GM23338 (cell line): ENCODE measurements around the gene AS3MT. TPM values are rescaled to one million over a fixed set of nuclear protein-coding genes. Genes with fewer than 3 reads are reported as not detected.

Experiments used
- ATAC-seq: fragments of 200-7000 bp; cut with Tn5 transposase; 3 replicates; pipeline ENCODE4 v1.9.1; 2020
- DNase-seq: peaks from one replicate; pipeline ENCODE4 v3.0.0-alpha.2; 2015; ENCODE audit warnings: low spot score
- H2AFZ ChIP-seq: fragments of 200-600 bp; sonication (generic); 2 replicates; pipeline ENCODE4 v1.8.0; 2016; ENCODE audit warnings: antibody characterized with exemption, mild to moderate bottlenecking, moderate library complexity
- H3F3A ChIP-seq: fragments of 200-600 bp; sonication (generic); replicated peaks from 2 replicates; pipeline ENCODE4 v1.8.0; 2017; ENCODE audit warnings: antibody characterized with exemption, mixed run types, low read depth
- H3K27ac ChIP-seq: fragments of 200-600 bp; sonication (generic); 2 replicates; pipeline ENCODE4 v1.6.1; 2016; ENCODE audit warnings: low read depth
- H3K27me3 ChIP-seq: fragments of 200-600 bp; sonication (generic); 2 replicates; pipeline ENCODE4 v1.8.0; 2016; ENCODE audit warnings: mild to moderate bottlenecking, mixed run types, moderate library complexity; ENCODE audit not compliant: insufficient read depth
- H3K36me3 ChIP-seq: fragments of 200-600 bp; sonication (generic); 2 replicates; pipeline ENCODE4 v1.8.0; 2016; ENCODE audit warnings: mild to moderate bottlenecking; ENCODE audit not compliant: insufficient read depth
- H3K4me1 ChIP-seq: fragments of 200-600 bp; sonication (generic); 2 replicates; pipeline ENCODE4 v1.8.0; 2016; ENCODE audit warnings: mild to moderate bottlenecking, moderate library complexity; ENCODE audit not compliant: insufficient read depth
- H3K4me2 ChIP-seq: fragments of 200-600 bp; sonication (generic); 2 replicates; pipeline ENCODE4 v1.7.1; 2017; ENCODE audit warnings: mixed run types
- H3K4me3 ChIP-seq: fragments of 200-600 bp; sonication (generic); 2 replicates; pipeline ENCODE4 v1.6.1; 2016; ENCODE audit warnings: mixed run types
- H3K79me2 ChIP-seq: fragments of 200-600 bp; sonication (generic); replicated peaks from 2 replicates; pipeline ENCODE4 v1.8.0; 2017; ENCODE audit warnings: mild to moderate bottlenecking; ENCODE audit not compliant: insufficient read depth
- H3K9me2 ChIP-seq: fragments of 200-600 bp; sonication (generic); 2 replicates; pipeline ENCODE4 v1.8.0; 2017; ENCODE audit not compliant: insufficient read depth
- H4K20me1 ChIP-seq: fragments of 200-600 bp; sonication (generic); replicated peaks from 2 replicates; pipeline ENCODE4 v1.8.0; 2017; ENCODE audit warnings: mild to moderate bottlenecking; ENCODE audit not compliant: insufficient read depth
- H3K27ac Mint-ChIP-seq: 2 replicates; pipeline ENCODE4 v1.8.0; 2020; ENCODE audit warnings: inconsistent platforms, mild to moderate bottlenecking, moderate library complexity, mixed read lengths
- H3K27me3 Mint-ChIP-seq: 3 replicates; pipeline ENCODE4 v1.8.0; 2022; ENCODE audit warnings: low read depth, mild to moderate bottlenecking, moderate library complexity, mixed read lengths, inconsistent platforms; ENCODE audit not compliant: insufficient read depth, poor library complexity
- H3K36me3 Mint-ChIP-seq: 3 replicates; pipeline ENCODE4 v1.8.0; 2021; ENCODE audit warnings: low read depth, mild to moderate bottlenecking, inconsistent platforms, moderate library complexity, mixed read lengths
- H3K4me1 Mint-ChIP-seq: 3 replicates; pipeline ENCODE4 v1.8.0; 2020; ENCODE audit warnings: mild to moderate bottlenecking, inconsistent platforms, mixed read lengths
- H3K4me3 Mint-ChIP-seq: 3 replicates; pipeline ENCODE4 v1.8.0; 2021; ENCODE audit warnings: moderate library complexity, mild to moderate bottlenecking, inconsistent platforms, mixed read lengths
- H3K9me3 Mint-ChIP-seq: 3 replicates; pipeline ENCODE4 v1.8.0; 2020; ENCODE audit warnings: moderate library complexity, mild to moderate bottlenecking, inconsistent platforms, mixed read lengths
- CREB1 ChIP-seq: fragments of 250-450 bp; sonication (Bioruptor Pico); IDR thresholded peaks from 2 replicates; pipeline ENCODE4 v1.5.0; 2020; ENCODE audit warnings: low read depth, mild to moderate bottlenecking, moderate library complexity
- CTCF ChIP-seq, 2 experiments: fragments of 200-600 bp in 1 of 2; sonication (generic) in 1 of 2; conservative IDR thresholded peaks; 2 replicates each; pipeline versions ENCODE4 v1.5.1 to v1.6.1; 2016 to 2017; ENCODE audit warnings: antibody characterized with exemption in 2 of 2, low read depth in 2 of 2, mild to moderate bottlenecking in 2 of 2, moderate library complexity in 1 of 2
- EZH2 ChIP-seq: fragments of 200-600 bp; sonication (generic); IDR thresholded peaks from one replicate; pipeline ENCODE4 v1.8.0; 2017; ENCODE audit warnings: antibody characterized with exemption, mild to moderate bottlenecking, low read depth; ENCODE audit not compliant: unreplicated experiment
- EZH2phosphoT487 ChIP-seq: fragments of 200-600 bp; sonication (generic); IDR thresholded peaks from one replicate; pipeline ENCODE4 v1.8.1; 2018; ENCODE audit warnings: antibody characterized with exemption; ENCODE audit not compliant: unreplicated experiment
- JUNB ChIP-seq: IDR thresholded peaks from one replicate; pipeline ENCODE4 v1.6.1; 2016; ENCODE audit warnings: antibody characterized with exemption; ENCODE audit not compliant: unreplicated experiment
- NANOG ChIP-seq: IDR thresholded peaks from 2 replicates; pipeline ENCODE4 v1.6.1; 2016; ENCODE audit warnings: antibody characterized with exemption, borderline replicate concordance
- POLR2AphosphoS5 ChIP-seq: IDR thresholded peaks from 2 replicates; pipeline ENCODE4 v1.6.1; 2016; ENCODE audit warnings: antibody characterized with exemption, low read depth
- REST ChIP-seq: IDR thresholded peaks from one replicate; pipeline ENCODE4 v1.6.1; 2018; ENCODE audit warnings: antibody characterized with exemption; ENCODE audit not compliant: unreplicated experiment
- STAT1 ChIP-seq: IDR thresholded peaks from one replicate; pipeline ENCODE4 v1.6.1; 2016; ENCODE audit warnings: antibody characterized with exemption; ENCODE audit not compliant: unreplicated experiment
- ZNF114 ChIP-seq: fragments of 250-450 bp; sonication (Bioruptor Pico); IDR thresholded peaks from 2 replicates; pipeline ENCODE4 v1.5.0; 2020; ENCODE audit warnings: mild to moderate bottlenecking, moderate library complexity
- ZNF331 ChIP-seq: fragments of 250-450 bp; sonication (Bioruptor Pico); IDR thresholded peaks from 2 replicates; pipeline ENCODE4 v1.5.0; 2020; ENCODE audit warnings: low read depth, mild to moderate bottlenecking, moderate library complexity
- ZNF462 ChIP-seq: fragments of 250-450 bp; sonication (Bioruptor Pico); IDR thresholded peaks from 2 replicates; pipeline ENCODE4 v1.5.0; 2020; ENCODE audit warnings: mild to moderate bottlenecking, moderate library complexity
- polyA plus RNA-seq: library from polyadenylated mRNA; unstranded; fragments of >200 nt; fragmentation: Nextera tagmentation; extraction: Ambion mirVana; gene quantifications from 2 replicates; pipeline ENCODE4 v1.2.1, GENCODE V29; 2016
- total RNA-seq: library from RNA; depleted of rRNA; stranded (reverse); fragments of >200 nt; shearing (Covaris generic); gene quantifications from 2 replicates; pipeline ENCODE4 v1.2.3, GENCODE V29; 2014
- TF ChIP-seq, protein P1 (sequence below): IDR thresholded peaks from 2 replicates; pipeline ENCODE4 v1.6.1; 2016; ENCODE audit warnings: antibody characterized with exemption

Gene AS3MT
- total and polyA plus RNA-seq, 2 experiments from 2014 or later = 6.3 to 8.8 TPM

GRCh38 chr10:102888048-102888447 lies 18.8 kb downstream of the AS3MT start:
- H3K36me3 ChIP-seq = no peaks in the 10 kb centered on the region
- no peak for ATAC-seq
- no peak for DNase-seq

More at GRCh38 chr10:102888048-102888447, 18.8 kb downstream of the AS3MT start:
- H3K4me1 ChIP-seq = no peaks in the 10 kb centered on the region
- no peaks in the 10 kb centered on the region for H3K79me2 ChIP-seq
- H4K20me1 ChIP-seq = no peaks in the 10 kb centered on the region
- H3K4me2 ChIP-seq = no peak overlapping the region
- H3K4me3 Mint-ChIP-seq = no peak overlapping the region
- H3K27me3 ChIP-seq = no peaks in the 10 kb centered on the region
- no peaks in the 10 kb centered on the region for H3K9me3 Mint-ChIP-seq
- H3F3A ChIP-seq = no peaks in the 10 kb centered on the region
- H3K9me2 ChIP-seq = no peaks in the 10 kb centered on the region
- H3K4me3 ChIP-seq = no peak overlapping the region
- no peak overlapping the region for H2AFZ ChIP-seq
- H3K27me3 Mint-ChIP-seq = peaks cover 3% of the 10 kb centered on the region
- H3K36me3 Mint-ChIP-seq = peaks cover 3% of the 10 kb centered on the region; the same call in 2 of the 3 replicates
- H3K27ac ChIP-seq = no peak overlapping the region
- TF ChIP-seq CREB1 (CRISPR knock-in tag) (no peak), EZH2 (no peak), ZNF114 (no peak), EZH2phosphoT487 (no peak), STAT1 (no peak), REST (no peak), ZNF462 (CRISPR knock-in tag) (no peak), POLR2AphosphoS5 (no peak), JUNB (no peak), NANOG (no peak), ZNF331 (no peak), CTCF (conservative IDR thresholded peaks at IDR 0.05; ENCODE audit: low read depth in 2 of 2) (no peak)
- TF ChIP-seq, protein P1, sequence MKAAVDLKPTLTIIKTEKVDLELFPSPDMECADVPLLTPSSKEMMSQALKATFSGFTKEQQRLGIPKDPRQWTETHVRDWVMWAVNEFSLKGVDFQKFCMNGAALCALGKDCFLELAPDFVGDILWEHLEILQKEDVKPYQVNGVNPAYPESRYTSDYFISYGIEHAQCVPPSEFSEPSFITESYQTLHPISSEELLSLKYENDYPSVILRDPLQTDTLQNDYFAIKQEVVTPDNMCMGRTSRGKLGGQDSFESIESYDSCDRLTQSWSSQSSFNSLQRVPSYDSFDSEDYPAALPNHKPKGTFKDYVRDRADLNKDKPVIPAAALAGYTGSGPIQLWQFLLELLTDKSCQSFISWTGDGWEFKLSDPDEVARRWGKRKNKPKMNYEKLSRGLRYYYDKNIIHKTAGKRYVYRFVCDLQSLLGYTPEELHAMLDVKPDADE = no peak
- no peak overlapping the region for H3K27ac Mint-ChIP-seq
- H3K4me1 Mint-ChIP-seq = no peaks in the 10 kb centered on the region
